DMS153 treated with DMSO at 0.1 percent for 48 hours (cell line): Measurements from ENCODE around the gene ASF1B.
"Not testable (repeated sequence)": the region's sequence is repeated elsewhere in the genome, so short reads cannot be mapped to it uniquely, and the experiment has no call there.

ENCODE experiments used
- DNase-seq: peaks from one replicate; lab custom pipeline; 2025; ENCODE audit not compliant: unreplicated experiment; lab: John Stamatoyannopoulos, UW

ASF1B gene

DNA sequence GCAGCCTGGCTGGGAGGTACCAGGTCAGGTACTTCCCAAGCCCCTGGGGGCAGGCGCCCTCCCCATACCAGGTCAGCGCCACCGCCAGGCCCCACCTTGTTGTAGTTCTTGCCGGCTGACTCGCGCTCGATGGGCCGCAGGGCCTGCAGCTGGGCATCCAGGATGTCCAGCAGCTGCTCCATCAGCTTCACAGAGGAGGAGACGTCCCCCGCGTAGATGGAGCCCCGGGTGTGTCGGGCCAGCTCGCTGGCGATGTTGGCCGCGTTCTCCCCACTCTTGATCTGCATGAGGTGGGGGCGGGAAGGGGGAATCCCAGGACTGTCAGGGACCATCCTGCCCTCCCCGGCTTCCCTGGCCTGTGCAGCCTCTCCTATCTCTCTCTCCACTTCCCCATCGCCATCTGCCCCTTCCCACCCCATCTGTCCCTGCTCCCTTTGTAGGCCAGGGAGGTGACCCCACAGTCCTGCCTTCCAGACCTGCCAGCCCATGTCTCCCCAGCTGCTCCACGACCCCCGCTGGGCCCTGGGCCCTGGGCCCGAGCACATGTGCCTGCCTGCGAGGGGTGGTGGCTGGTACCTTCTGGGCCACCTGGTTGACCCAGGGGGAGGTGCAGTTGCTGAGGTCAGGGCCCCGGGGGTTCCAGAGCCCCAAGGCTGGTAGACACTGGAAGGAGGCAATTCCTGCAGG, 23.8 kb upstream of the ASF1B start:
- no peak for DNase-seq

DNA sequence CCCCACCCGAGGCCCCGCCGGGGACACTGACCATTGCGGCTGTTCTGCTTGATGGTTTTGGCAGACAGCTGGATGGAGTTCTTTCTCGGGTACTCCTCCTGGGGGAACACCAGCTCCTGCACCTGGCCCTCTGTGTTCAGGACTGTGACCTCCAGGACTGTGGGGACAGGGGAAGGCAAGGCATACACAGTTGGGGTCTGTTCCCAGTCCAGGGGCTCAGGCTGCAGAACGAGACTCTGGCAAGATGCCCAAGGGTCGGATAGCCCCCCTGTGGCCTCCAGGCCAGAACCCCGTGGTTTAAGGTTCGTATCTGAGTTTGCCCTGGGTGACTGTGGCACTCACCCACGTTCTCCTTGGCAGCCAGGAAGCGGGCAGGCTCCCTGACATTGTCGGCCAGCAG, 22.7 kb upstream of the ASF1B start:
- no peak for DNase-seq

DNA sequence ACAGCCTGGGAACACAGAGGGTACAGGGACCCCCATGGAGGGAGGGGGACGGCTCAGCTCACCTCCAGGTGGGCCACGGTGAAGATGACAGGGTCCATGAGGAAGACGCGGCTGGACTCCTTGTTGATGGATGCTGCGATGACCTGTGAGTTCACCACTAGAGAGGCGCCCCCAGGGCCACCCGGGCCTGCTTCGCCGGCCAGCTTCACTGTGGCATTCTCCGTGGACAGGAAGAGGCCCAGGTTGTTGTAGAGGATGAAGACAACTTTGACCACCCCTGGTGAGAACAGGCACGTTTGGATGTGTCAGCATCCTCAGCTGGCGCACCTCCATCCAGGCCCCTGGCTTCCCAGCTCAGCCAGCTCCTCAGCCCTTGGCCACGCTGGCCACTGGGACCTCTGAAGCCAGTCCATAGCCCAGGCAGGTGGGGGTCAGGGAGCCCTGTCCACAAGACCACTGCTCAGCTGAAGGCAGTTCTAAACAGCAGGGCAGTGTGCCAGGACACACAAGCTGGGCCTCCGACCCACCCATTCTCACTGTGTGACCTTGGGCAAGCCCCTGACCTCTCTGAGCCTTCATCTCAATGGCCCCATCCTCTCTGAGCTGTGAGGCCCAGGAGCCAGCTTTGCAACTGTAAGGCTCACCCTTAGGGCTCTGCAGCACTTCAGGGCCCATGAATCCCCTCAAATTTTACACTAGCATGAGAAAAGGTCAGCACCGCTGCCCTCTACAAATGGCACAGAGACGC, 22.1 kb upstream of the ASF1B start:
- DNase-seq = no peak

DNA sequence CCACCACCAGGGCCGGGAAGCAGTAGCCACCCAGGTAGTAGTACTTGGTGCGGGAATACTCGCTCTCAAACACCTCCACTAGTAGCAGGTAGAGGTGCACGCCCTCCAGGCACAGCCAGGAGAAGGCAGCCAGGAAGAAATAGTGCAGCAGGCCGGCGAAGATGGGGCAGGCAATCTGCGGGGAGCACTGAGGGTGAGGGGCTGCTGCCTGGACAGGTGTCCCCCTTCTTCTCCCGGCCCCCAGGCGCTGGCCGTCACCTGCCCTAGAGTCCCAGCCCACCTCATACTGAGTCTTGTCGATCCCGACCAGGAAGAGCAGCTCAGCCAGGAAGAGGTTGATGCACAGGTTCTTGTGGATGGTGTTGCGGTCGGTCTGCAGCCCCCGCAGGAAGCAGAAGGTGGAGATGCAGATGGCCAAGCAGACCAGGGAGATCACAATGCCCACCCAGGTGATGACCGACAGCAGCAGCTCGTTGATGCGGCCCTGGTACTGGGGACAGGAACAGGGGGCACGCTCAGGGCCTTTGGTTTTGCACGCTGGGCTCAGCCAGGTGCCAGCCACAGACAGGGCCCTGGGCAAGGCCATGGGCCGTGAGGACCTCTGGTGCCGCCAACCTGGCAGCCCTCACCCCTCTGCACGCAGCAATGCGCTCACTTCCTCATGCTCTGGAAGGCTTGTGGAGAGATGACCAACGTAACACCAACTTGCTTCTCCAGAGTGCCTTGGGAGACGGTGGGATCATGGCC, 20.8 kb upstream of the ASF1B start:
- DNase-seq = no peak

DNA sequence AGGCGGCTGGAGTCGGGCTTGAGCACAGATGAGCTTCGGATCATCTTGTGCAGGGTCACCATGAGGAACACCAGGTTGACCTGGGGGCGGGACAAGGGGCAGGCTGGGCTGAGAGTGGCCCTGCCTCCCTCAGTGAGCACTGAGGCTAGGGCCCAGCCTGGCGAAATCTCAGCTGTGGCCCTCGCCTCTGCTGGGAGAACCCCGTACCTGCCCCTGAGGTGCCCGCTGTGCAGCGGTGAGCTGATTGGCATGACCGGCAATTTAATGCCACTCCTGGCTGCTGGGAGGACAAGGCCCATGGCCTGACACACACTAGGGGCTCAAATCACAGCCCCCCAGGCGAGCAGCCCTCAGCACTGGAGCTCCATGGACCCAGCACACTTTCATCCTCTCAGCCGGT, 19.7 kb upstream of the ASF1B start:
- DNase-seq = no peak

DNA sequence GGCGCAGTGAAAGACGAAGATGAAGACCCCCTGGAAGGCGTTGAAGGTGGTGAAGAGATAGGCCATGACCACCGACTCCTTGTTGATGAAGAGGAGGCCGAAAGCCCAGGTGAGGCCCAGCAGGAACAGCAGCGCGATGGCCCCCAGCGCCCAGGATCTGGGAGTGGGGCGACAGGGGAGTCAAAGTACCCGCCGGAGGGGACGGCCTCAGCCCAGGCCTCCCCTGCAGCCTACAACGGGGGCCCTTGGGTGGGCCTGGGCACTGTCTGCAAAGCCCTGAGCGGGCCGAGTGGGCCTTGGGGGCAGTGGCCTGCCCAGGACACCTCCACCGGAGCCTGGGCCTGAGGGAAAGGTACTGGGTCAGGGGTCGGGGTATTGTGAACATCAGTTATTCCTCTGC, 19.0 kb upstream of the ASF1B start:
- no peak for DNase-seq

DNA sequence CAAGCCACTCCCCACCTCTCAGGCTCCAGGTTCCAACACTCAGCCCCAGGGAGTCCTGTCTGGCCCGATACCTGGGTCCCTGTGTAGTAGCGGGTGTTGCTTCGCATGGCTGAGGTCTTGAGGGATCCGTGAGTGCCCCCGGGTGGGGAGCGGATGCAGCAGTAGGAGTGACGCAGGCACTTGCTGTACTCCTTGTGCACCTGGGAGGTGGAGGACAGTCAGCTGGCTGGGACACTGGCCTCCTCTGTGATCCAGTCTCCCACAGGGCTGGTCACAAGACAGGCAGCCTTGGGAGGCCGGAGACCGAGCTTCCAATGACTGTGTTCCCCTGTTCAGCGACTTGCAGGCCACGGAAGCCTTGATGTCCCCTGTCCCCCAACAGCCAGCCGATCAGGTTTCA, 16.3 kb upstream of the ASF1B start:
- no peak for DNase-seq

DNA sequence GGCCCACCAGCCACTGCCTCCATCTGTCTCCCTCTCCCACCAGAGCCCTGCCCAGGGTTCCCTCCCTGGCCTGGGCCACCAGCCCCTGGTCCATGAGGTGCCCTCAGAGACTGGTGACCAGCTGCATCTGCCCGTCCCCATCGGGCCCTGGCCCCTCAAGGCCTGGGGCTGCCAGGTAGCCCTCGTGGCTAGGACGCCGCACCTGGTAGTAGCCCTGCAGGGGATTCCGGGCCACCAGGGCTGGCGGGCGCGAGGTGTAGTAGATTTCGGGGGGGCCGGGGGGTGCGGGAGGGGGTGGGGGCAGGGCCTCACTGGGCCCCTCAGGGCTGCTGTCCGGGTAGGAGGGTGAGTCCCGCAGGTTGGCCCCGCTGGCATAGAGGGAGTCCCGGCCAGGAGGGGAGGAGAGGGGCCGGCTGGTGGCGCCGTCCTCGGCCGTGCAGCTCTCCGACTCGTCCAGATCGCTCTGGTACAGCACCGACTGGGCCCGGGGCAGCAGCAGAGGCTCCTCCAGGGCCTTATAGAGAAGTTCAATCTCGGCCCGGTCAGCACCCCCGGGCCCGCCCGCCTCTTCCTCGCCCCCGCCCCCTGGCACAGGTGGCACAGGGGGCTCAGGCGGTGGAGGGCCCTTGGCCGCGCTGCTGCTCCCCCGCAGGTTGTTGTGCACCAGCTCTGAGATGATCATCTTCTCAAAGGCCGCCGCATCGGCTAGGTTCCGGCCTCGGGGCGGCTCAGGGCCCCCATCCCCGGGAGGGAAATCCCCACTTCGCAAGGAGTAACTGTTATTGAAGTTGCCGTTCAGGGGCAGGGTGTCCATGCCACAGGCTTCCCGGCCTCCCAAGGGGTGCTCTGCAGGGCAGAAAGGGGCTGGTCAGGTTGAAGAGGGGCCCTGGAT, 14.6 kb upstream of the ASF1B start:
- DNase-seq = no peak

DNA sequence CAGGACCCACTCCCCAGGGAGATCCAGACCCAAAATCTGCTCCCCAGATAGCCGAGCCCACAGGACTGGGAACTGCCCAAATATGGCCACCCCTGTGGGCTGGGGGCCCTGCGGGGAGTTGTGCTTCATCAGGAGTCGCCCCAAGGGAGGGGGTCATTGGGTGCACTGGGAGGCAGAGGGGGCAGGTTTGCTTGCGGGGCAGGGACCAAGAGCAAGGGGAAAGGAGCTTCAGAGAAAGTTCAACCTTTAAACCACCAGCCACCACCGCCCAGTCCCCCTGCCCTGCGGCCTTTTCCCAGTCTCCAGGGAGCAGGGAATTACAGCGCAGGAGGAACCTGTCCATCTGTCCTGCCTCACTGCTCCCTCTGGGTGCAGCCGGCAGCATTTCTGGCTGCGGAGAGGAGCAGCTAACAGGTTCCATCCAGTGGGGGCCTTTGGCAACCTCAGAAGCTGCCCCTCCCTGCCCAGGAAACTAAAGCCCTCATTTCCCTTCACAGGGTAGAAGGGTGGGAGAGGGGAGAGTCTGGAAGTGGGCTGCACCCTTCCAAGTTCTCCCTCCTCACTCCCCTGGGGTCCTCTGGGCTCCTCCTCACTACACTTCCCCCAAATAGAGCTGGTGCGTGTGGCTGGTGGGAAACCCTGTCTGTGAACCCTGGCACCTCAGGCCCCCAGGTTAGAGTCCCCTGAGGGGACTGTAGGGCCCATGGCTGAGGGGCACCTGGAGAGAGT, 13.8 kb upstream of the ASF1B start:
- DNase-seq = no peak

DNA sequence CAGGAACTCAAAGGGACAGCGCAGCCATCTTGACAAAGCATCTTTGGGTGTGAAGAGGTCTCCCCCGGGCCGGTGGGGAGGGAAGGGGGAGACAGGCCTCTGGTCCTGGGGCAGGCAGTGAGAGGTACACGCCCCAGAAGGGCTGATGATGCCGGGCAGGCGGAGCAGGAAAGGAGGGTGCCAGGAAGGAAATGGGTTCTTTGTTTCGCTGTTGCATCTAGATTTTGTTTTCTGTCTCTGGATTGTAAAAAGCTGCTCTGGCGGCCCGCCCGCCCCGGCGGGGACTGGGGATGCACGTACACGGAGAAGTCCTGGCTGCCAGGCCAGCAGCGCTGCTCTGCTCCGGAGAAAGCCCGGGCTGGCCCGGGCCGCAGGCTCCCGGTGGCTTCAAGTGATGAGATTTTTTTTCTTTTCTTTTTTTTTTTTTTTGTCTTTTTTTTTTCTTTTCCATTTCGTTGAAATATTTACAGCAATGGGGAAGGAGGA, 13.2 kb upstream of the ASF1B start:
- peak; percentile 6 for DNase-seq

DNA sequence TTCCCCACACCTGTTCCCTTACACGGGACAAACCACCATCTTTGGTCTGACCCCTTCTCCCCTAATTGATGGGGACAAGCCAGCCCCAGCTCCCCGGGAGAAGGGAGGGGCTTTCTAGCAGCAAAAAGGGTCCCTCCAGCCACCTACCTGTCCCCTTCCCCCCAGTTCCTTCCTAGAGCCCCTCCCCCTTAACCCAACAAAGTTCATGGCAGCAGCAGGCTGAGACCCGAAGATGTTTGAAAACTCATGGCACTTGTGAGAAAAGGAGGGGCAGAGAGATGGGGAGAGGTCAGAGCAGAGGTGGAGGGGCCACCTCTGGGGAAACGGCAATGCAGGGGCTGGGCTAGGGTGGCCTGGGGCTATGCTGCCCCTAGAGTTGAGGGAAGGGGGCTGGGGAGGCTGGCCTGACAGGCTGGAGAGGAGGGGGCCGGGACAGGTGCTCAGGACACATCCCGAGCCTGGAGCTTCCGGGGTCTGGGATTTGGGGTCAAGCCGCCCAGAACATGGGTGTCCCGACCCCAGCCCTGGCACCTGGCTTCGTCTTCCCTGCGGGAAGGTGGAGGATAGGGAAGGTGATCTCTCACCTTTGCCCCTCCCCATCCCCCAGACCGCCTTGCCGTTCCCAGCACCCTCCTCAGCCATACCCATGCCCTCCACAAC, 12.5 kb upstream of the ASF1B start:
- no peak for DNase-seq

DNA sequence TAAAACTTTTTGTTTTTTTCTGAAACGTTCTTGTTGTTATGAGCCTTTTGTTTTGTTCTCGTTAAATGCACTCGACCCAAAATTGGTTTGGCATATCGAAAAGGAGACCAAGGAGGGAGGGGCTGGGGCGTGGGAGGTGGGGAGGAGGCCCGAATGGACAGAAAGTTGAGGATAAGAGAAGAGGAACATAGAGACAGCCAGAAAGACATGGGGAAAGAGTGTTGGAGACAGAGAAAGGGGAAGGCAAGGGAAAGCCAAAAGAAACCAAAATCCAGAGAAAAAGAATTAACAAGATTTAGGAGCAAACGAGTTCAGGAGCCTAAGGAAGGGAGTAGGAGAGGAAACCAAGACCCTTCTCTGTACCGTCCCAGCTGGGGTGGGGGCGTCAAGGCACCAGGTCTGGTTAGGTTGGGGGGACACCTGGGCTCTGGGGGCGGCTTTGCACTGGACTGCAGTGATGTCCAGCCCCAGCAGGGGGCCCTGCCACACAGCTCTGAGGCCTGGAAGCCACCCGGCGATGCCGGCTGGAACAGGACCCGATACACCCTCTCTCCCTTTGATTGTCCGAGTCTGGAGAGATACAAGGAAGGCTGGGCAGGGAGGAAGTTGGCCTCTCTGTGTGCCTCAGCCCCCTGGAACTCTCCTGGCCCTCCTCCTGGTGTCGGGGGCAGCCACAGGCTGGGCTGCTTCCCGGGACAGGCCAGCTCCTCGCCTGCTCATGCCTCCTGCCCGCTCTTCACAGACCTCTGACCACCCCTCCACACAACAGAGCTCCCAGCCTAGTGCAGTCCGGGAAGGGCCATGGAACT, 11.6 kb upstream of the ASF1B start:
- DNase-seq = peak; percentile 20

DNA sequence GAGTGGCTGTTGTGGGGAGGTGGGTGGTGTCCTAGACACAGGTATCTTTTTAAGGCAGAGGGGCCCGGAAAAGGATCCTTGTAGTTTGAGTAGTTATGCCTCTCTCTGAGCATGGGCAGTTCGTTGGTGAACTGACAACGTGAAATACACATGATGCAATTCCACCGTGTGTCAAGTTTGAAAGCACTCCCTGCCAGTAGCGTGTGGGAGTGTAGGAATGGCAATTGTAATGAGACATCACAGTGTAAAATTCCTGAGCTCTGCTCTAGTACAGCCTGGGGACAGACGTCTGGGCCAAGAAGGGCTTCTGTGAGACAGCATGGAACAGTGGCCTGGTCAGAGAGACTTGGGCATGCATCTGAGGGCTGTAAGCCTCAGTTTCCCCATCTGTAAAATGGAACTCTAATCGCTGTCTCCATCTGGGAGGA, 10.4 kb upstream of the ASF1B start:
- no peak for DNase-seq

DNA sequence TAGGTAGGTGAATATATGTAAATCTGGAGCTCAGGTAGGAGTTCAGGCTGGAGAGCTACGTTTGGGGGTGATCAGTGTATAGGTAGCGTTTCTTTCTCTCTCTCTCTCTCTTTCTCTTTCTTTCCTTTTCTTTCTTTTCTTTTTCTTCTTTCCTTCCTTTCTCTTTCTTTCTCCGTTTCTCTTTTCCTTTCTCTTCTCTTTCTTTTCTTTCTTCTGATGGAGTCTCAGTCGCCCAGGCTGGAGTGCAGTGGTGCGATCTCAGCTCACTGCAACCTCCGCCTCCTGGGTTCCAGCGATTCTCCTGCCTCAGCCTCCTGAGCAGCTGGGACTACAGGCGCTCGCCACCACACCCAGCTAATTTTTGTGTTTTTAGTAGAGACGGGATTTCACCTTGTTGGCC, 9.8 kb upstream of the ASF1B start:
- DNase-seq = not testable (repeated sequence)

DNA sequence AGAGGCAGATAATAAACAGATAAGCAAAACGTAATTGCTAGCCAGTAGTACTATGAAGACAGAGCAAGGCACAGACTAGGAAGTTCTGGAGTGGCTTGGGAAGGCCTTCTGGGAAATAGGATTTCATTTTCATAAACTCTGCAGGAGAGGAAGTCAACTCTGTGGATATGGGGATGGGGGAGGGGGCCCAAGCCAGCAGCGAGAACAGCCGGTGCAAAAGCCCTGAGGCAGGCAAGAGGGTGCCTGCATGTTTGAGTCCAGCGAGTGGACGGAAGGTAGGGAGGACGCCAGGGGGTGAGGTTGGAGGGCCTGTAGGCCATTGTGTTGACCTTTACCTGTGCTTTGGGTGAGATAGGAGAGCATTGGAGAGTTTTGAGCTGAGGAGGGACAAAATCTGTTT, 9.0 kb upstream of the ASF1B start:
- no peak for DNase-seq

DNA sequence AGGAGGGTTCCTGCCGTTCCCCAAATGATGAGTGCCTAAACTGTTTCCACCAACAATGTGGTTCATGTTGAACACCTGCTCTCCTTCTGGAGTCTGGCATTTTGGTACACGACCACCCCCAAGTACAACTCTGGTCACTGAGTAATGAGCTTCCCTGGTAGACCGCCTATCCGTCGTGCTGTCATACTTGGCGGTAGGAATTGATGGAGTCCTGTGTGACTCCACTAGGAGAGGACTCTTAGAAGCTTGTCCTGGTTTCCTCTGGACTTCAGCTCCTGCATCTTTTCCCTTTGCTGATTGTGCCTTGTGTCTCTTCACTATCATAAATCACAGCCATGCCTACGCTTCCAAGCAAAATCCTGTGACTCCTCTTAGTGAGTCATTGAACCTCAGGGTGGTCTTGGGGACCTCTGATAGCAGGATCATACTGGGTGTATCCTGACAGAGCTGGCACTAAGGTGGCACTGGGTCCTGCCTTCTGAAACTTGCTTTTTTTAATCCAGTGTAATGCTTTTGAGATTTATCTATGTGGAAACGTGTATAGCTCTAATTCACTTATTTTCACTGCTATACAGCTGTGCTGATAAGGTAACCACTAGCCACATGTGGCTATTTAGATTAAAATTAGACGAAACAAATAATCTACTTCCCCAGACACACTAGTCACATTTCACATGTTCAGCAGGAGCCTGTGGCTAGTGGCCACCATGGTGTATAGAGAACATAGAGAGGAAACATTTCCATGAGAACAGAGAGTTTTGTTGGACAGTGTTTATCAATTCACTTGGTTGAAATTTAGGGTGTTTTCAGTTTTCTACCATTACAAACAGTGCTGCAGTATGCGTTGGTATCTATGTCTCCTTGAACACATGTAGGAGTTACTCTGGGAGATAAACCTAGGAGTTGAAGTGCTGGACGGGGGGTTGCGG, 6.1 kb upstream of the ASF1B start:
- DNase-seq = no peak

DNA sequence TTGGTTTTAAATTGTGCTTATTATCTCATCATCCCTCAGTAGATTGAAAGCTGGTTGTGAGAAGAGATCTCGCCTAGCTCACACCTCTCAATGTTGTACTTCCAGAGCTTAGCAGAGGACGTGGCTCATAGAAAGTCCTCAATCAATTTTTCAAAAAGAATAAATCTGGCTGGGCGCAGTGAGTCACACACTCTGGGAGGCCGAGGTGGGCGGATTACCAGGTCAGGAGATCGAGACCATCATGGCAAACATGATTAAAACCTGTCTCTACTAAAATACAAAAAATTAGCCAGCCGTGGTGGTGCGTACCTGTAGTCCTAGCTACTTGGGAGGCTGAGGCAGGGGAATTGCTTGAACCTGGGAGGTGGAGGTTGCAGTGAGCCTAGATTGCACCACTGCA, 4.7 kb upstream of the ASF1B start:
- no peak for DNase-seq

DNA sequence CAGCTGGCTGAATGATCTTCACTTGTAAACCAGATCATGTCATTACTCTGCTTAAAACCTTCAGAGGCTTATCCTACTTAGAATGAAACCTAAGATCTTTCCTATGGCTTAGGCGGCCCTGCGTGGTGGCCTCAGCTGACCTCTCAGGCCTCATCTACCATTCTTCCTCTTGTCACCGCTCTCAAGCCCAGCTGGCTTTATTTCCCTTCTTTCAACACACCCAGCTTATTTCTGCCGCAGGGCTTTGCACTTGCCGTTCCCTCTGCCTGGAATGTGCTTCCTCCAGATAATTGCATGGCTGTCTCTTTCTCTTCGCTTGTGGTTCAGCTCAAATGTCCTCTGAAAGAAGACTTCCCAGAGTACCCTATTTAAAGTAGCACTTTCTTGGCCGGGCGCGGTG, 3.6 kb upstream of the ASF1B start:
- DNase-seq = no peak
